Effector CD4-positive, alpha-beta T cell (primary cell): ENCODE data around the gene EFHD1. TPM values are rescaled to one million over a fixed set of nuclear protein-coding genes. Genes with fewer than 3 reads are reported as not detected.

Experiments used
- DNase-seq: peaks from one replicate; pipeline ENCODE4 v3.0.0-alpha.2; 2020
- total RNA-seq: gene quantifications from one replicate; lab custom pipeline; 2026; lab: John Stamatoyannopoulos, UW

EFHD1 gene
- total RNA-seq, result not detected

- peak; percentile 7 for DNase-seq
These were observed at the start of gene EFHD1 for GRCh38 chr2:232633413-232634205. Gene EFHD1 (plus strand): TSS chr2:232633604. CDS start chr2:232633705, 101 bp downstream.

GRCh38 chr2:232584238-232584637, 49.2 kb upstream of the EFHD1 start:
- DNase-seq, result no peak

- no peak for DNase-seq
These were observed 46.4 kb upstream of the EFHD1 start for GRCh38 chr2:232586943-232587505.

GRCh38 chr2:232587512-232587911, 45.9 kb upstream of the EFHD1 start:
- DNase-seq, result no peak

DNA sequence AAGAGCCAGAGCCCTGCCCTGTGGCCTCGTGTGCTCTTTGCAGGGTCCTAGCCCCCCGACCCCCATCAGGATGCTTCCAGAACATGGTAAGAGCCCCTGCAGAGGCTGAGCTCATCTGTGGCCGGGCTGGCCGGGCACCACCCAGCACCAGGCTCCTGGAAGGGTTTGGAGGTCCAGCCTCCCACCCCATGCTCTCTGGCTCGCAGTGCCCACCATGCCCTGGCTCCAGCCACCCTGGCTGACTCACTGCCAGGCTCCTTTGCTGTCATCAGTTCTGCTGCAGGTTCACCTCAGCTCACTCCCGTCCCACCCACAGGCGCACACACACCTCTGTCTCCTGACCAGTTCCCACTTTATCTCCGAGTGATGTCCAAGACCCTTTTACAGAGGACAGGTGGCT, 45.4 kb upstream of the EFHD1 start:
- DNase-seq, result no peak

GRCh38 chr2:232588680-232589585, 44.5 kb upstream of the EFHD1 start:
- DNase-seq, result no peak

DNA sequence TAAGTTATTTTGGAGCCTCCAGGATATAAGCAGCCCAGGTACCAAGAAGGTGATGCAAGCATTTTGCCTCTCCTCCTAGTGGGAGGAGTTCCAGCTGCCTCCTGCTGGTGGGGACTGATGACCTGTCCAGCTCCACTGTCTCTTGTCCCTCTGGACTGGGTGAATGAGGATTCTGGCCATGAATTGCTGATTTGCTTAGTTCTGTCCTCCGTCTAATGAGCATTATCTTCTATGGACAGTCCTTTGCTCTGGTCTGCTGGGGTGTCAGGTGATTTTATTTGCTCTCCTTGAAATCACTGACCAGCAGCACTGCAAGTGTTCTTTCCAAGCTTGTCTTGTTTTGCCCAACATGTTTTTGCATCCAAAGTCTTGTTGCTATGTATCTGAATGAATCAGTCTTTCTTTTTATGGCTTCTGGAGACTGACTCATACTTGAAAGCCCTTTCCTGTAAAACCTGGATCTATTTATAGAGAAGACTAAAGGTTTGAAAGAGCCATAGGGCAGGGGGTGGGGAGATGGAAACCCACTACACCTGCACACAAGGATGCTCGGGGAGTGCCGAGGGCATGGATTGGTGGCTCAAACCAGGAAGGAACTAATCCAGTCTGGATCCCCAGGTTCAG, 40.5 kb upstream of the EFHD1 start:
- DNase-seq, result no peak

- no peak for DNase-seq
These were observed 39.4 kb upstream of the EFHD1 start for GRCh38 chr2:232593982-232594381.

DNA sequence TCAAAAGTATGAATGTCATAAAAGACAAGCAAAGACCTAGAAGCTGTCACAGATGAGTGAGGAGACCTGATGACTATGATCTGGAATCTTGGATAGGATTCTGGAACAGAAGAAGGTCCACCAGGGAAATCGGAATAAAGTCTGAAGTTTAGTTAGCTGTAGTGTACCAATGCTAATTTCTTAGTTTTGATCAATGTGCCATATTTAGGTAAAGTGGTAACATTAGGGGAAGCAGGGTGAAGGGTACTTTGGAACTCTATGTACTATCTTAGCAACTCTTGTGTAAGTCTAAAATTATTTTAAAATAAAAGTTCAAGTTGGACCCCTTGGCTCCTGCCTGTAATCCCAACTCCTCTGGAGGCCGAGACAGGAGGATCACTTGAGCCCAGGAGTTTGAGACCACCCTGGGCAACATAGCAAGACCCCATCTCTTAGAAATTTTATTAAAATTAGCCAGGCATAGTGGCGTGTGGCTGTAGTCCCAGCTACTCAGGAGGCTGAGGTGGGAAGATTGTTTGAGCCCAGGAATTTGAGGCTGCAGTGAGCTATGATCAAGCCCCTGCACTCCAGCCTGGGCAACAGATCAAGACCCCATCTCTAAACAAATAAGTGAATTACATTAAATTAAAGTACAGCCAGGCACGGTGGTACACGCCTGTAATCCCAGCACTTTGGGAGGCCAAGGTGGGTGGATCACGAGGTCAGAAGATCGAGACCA, 35.9 kb upstream of the EFHD1 start:
- no peak for DNase-seq

DNA sequence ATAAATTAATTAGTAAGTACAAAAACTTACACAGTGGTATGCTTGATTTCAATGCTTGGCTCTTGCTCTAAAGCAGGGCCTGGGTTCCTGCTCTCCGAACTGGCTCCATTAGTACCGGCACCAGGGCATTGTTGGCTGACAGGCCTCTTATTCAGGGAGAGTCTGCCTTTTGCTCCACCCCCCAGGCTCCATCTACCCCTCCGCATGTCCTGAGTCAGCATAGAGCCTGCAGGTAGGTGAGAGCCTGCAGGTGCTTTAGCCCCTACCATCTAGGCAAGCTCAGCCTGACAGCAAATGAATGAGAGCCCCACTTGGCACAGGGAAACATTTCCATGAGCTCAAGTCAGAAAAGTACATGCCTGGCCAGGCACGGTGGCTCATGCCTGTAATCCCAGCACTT, 35.1 kb upstream of the EFHD1 start:
- DNase-seq, result no peak

DNA sequence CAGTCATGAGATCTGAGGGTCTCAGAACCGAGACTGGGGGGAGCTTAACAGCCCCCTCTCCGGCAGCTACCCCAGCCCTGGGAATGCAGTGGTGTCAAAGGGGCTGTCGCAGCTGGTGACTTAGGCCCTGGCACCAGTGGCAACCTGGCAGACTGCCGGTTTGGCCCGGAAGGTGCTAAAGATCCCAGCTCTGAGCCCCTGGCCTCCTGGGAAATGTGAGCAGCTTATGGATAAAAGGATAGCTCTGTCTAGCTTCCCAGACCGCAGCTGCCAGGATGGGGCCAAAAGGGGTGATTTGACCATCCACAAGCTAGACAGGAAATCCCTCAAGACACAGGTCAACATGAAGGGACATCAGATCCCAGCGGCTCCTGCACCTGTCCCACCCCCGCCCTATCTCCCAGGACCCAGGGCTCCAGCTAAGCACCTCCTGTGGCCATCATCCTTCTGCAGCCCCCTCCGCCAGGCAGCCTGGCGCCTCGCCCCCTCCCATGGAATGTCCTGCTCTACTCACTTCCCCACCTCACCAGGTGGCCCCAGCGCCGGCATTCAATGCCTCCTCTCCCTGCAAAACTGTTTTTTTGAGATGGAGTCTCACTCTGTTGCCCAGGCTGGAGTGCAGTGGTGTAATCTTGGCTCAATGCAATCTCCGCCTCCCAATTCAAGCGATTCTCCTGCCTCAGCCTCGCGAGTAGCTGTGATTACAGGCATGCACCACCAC, 33.2 kb upstream of the EFHD1 start:
- no peak for DNase-seq

DNA sequence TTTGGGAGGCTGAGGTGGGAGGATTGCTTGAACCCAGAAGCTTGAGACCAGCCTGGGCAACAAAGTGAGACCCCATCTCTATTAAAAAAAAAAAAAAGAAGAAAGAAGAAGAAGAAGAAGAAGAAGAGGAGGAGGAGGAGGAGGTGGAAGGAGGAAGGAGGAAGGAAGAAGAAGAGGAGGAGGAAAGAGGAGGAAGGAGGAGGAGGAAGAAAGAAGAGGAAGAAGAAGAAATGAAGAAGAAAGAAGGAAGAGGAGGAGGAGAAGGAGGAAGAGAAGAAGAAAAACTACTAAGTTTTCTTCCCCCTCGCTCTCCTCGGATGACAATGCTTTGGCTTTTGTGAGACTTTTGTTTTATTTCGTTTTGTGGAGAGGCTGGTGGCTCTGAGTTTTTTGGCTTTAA, 30.1 kb upstream of the EFHD1 start:
- DNase-seq, result no peak

GRCh38 chr2:232604535-232604934, 28.9 kb upstream of the EFHD1 start:
- no peak for DNase-seq

DNA sequence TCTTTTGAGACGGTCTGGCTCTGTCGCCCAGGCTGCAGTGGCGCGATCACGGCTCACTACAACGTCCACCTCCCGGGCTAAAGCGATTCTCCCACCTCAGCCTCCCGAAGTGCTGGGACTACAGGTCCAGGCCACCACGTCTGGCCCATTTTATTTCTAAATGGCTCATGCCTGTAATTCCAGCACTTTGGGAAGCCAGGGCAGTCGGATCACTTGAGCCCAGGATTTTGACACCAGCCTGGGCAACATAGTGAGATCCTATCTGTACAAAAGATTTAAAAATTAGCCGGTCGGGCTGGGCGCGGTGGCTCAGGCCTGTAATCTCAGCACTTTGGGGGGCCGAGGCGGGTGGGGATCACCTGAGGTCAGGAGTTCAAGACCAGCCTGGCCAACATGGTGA, 26.4 kb upstream of the EFHD1 start:
- DNase-seq, result no peak

DNA sequence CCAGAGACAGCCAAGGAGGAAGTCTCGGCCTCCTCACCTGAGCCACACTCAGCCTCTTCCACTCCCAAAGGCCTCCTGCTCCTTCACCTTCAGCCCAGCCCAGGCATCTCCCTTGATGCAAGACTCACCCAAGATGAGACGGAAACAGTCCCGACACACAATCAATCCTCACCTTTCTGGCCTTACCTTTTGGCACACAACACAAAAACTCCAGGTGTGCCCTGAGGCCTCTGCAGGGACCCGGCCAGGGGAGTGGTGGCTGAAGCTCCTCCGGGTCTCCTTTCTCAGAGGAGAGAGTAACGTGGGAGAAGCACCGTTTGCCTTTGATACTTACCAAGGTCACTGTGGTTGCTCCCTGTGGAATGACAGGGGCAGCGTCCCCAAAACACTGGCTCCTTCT, 23.8 kb upstream of the EFHD1 start:
- DNase-seq, result no peak

- no peak for DNase-seq
These were observed 23.3 kb upstream of the EFHD1 start for GRCh38 chr2:232610081-232610480.

DNA sequence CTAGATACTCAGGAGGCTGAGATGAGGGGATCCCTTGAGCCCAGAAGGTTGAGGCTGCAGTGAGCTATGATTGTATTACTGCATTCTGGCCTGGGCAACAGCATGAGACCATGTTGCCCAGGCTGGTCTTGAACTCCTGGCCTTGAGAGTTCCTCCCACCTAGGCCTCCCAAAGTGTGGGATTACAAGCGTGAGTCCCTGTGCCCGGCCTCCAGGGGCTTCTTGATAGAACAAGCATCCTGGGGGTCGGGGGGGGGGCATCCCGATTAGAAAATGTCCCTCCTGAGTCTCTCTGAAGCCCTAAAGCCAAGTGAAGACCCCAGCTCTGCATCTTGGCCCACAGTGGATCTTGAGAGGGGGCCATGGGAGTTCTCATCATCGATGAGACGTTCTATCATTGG, 22.3 kb upstream of the EFHD1 start:
- no peak for DNase-seq

GRCh38 chr2:232611559-232612218, 21.7 kb upstream of the EFHD1 start:
- DNase-seq, result peak; percentile 58

DNA sequence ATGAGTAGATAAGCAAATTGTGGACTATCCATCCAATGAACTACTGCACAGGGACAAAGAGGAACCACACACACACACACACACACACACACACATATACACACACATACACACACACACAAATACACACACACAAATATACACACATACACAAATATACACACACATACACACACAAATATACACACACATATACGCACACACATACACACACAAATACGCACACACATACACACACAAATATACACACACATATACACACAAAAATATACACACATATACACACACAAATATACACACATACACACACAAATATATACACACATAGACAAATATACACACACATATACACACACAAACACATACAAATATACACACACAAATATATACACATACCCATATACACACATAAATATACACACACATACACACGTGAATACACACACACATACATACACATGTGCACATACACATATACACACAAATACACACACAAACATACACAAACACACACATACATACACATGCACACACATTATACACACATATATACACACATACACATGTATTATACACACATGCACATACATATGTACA, 19.8 kb upstream of the EFHD1 start:
- DNase-seq, result no peak

GRCh38 chr2:232615339-232615738, 18.1 kb upstream of the EFHD1 start:
- DNase-seq, result no peak

GRCh38 chr2:232621186-232621585, 12.2 kb upstream of the EFHD1 start:
- no peak for DNase-seq
